Panc1 (cell line): ENCODE results near the gene SEMA4D.

Source experiments
- POLR2AphosphoS5 ChIP-seq: IDR thresholded peaks from 2 replicates; pipeline ENCODE4 v1.6.1; 2012; ENCODE audit warnings: mild to moderate bottlenecking, low read depth, low read length, moderate library complexity
- TF ChIP-seq, protein P1 (sequence below): fragments of 450-650 bp; IDR thresholded peaks from 2 replicates; pipeline ENCODE4 v1.5.1; 2017; ENCODE audit warnings: mild to moderate bottlenecking
- TF ChIP-seq, protein P2 (sequence below), 2 experiments: IDR thresholded peaks; 2 replicates each; pipeline ENCODE4 v1.6.1; 2011 to 2012; ENCODE audit warnings: low read depth in 2 of 2, control low read depth in 1 of 2, low read length in 1 of 2, mild to moderate bottlenecking in 1 of 2, moderate library complexity in 1 of 2; ENCODE audit not compliant: insufficient read depth in 1 of 2

DNA sequence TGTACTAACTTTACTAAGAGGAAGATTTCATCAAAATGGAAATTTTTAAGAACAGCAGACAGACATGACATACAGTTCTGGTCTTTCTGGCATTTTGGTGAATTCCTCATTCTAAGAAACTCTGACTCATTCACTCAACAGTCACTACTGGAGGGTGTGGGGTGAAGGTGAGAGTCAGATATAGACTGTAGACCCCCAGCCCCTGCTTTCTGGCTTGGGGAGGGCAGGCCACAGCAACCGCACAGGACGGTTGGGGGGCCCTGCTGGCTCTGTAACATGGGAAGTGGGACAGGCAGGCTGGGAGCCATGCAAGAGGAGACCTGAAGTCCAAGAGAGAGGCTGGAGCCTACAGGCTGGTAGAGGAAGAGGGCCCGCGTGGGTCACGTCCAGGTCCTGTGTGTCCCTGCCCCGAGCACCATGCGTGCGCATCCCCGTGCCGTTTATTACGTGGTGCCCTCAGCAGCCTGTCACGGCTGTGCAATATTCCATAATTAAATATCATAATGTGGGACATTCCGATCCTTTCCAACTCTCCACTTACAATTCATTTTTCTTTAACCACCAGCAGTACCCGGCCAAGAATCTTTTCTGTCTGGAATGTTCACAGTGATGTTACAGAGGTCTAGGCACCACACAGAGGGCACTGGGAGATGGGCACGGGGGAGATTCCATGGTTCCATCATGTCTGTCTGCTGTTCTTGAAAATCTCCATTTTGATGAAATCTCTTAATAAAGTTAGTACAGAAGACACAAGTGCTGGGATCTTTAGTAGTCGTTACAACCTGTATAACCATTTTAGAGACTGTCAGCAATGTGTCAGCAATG lies 75.5 kb downstream of the SEMA4D start:
- TF ChIP-seq, protein P1, sequence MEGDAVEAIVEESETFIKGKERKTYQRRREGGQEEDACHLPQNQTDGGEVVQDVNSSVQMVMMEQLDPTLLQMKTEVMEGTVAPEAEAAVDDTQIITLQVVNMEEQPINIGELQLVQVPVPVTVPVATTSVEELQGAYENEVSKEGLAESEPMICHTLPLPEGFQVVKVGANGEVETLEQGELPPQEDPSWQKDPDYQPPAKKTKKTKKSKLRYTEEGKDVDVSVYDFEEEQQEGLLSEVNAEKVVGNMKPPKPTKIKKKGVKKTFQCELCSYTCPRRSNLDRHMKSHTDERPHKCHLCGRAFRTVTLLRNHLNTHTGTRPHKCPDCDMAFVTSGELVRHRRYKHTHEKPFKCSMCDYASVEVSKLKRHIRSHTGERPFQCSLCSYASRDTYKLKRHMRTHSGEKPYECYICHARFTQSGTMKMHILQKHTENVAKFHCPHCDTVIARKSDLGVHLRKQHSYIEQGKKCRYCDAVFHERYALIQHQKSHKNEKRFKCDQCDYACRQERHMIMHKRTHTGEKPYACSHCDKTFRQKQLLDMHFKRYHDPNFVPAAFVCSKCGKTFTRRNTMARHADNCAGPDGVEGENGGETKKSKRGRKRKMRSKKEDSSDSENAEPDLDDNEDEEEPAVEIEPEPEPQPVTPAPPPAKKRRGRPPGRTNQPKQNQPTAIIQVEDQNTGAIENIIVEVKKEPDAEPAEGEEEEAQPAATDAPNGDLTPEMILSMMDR, result no peak
- TF ChIP-seq, protein P2, sequence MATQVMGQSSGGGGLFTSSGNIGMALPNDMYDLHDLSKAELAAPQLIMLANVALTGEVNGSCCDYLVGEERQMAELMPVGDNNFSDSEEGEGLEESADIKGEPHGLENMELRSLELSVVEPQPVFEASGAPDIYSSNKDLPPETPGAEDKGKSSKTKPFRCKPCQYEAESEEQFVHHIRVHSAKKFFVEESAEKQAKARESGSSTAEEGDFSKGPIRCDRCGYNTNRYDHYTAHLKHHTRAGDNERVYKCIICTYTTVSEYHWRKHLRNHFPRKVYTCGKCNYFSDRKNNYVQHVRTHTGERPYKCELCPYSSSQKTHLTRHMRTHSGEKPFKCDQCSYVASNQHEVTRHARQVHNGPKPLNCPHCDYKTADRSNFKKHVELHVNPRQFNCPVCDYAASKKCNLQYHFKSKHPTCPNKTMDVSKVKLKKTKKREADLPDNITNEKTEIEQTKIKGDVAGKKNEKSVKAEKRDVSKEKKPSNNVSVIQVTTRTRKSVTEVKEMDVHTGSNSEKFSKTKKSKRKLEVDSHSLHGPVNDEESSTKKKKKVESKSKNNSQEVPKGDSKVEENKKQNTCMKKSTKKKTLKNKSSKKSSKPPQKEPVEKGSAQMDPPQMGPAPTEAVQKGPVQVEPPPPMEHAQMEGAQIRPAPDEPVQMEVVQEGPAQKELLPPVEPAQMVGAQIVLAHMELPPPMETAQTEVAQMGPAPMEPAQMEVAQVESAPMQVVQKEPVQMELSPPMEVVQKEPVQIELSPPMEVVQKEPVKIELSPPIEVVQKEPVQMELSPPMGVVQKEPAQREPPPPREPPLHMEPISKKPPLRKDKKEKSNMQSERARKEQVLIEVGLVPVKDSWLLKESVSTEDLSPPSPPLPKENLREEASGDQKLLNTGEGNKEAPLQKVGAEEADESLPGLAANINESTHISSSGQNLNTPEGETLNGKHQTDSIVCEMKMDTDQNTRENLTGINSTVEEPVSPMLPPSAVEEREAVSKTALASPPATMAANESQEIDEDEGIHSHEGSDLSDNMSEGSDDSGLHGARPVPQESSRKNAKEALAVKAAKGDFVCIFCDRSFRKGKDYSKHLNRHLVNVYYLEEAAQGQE (IDR thresholded peaks at IDR 0.05; ENCODE audit: insufficient read depth in 1 of 2, low read depth in 2 of 2, low read length in 1 of 2), result no peak
- TF ChIP-seq POLR2AphosphoS5, result no peak
